Measurements from ENCODE around the gene TIMP2. TPM values are rescaled to one million over a fixed set of nuclear protein-coding genes. Genes with fewer than 3 reads are reported as not detected.

The TIMP2 gene
- total and polyA plus RNA-seq, 2 of the 4 experiments (the other 2 are of a cell fraction) = 43.9 to 416 TPM

- no peak for ATAC-seq (ENCODE audit: low read depth)
- in situ Hi-C loops (cut with MboI; ENCODE audit: low sequenced_read_pairs) = no loop called here
- no CpG with 5 or more reads among the region's 4 CpGs for WGBS, 2 experiments (ENCODE audit: extremely low coverage in 2 of 2, insufficient read length in 1 of 2)
Observed at GRCh38 chr17:78908426-78908825, 16.8 kb downstream of the TIMP2 start.

More at GRCh38 chr17:78908426-78908825, 16.8 kb downstream of the TIMP2 start:
- Histone ChIP-seq H3K4me1 (ENCODE audit: control insufficient read depth, insufficient read depth, low read length) (peaks cover 9% of the 10 kb centered on the region), H2AFZ (replicated peaks; ENCODE audit: low read length, poor library complexity) (no peak overlapping the region), H2AK9ac (replicated peaks; ENCODE audit: low read depth, low read length, poor library complexity) (no peak overlapping the region), H3K9me1 (ENCODE audit: insufficient read depth, low read length) (peaks cover 55% of the 10 kb centered on the region), H3K14ac (replicated peaks; ENCODE audit: low read depth, low read length) (no peak overlapping the region), H4K20me1 (ENCODE audit: insufficient read depth, low read length) (peaks cover 97% of the 10 kb centered on the region), H2BK120ac (ENCODE audit: low read depth, low read length) (no peak overlapping the region), H3K4me3 (ENCODE audit: insufficient read depth, low read depth, low read length) (no peak overlapping the region), H4K8ac (ENCODE audit: low read depth in 2 of 2, low read length in 2 of 2) (no peak overlapping the region), H3K79me1 (ENCODE audit: low read depth in 1 of 2, low read length in 2 of 2) (peaks cover 29 to 90% of the 10 kb centered on the region in 2 experiments), H4K5ac (ENCODE audit: low read depth, low read length) (no peak overlapping the region), H3K4ac (ENCODE audit: low read depth, low read length) (no peak overlapping the region), H4K91ac (ENCODE audit: insufficient read depth, low read depth, low read length) (no peak overlapping the region), H2BK15ac (ENCODE audit: low read depth, low read length) (no peak overlapping the region), H3K23ac (ENCODE audit: low read depth, low read length) (no peak overlapping the region), H3K9ac (ENCODE audit: low read depth, low read length) (no peak overlapping the region), H3K36me3 (ENCODE audit: control insufficient read depth, insufficient read depth, low read length) (peaks cover 20% of the 10 kb centered on the region), H3K56ac (ENCODE audit: extremely low read depth, insufficient read depth, low read length) (no peak overlapping the region), H3K18ac (ENCODE audit: low read depth, low read length) (no peak overlapping the region), H3K9me3 (ENCODE audit: control insufficient read depth, insufficient read depth, low read length) (no peaks in the 10 kb centered on the region), H2BK20ac (ENCODE audit: low read depth, low read length) (no peak overlapping the region), H3K4me2 (ENCODE audit: low read depth, low read length) (no peak overlapping the region), H2AK5ac (ENCODE audit: low read depth, low read length) (no peak overlapping the region), H2BK5ac (ENCODE audit: low read depth, low read length, poor library complexity, severe bottlenecking) (no peak overlapping the region), H3K27me3 (ENCODE audit: control insufficient read depth, insufficient read depth, low read length) (no peaks in the 10 kb centered on the region), H3K27ac (ENCODE audit: insufficient read depth, low read length) (no peak overlapping the region)
- dilution Hi-C loops (cut with HindIII; ENCODE audit: low sequenced_read_pairs, unreplicated experiment) = no loop called here
- intact Hi-C loops (cut with micrococcal nuclease) = no loop called here
- POLR2A ChIA-PET (ENCODE audit: unreplicated experiment) = no interaction called here
- TF ChIP-seq FOS (IDR thresholded peaks at IDR 0.05; ENCODE audit: low read depth, low read length) (no peak), MAFK (IDR thresholded peaks at IDR 0.05; ENCODE audit: low read depth, low read length) (no peak), RAD21 (IDR thresholded peaks at IDR 0.05; ENCODE audit: low read length) (no peak), NFE2L2 (IDR thresholded peaks at IDR 0.05; ENCODE audit: low read depth, low read length) (no peak), USF2 (IDR thresholded peaks at IDR 0.05; ENCODE audit: low read depth, low read length) (no peak), BHLHE40 (IDR thresholded peaks at IDR 0.05; ENCODE audit: low read depth, low read length) (no peak)
- DNase-seq = no peak
- BruUV-seq (replicated peaks) = no TSS peak
- CTCF ChIA-PET = no interaction called here
